GM12875 (cell line): ENCODE measurements around the gene B4GALT5.

Experiments
- H3K4me3 ChIP-seq: one replicate; pipeline ENCODE4 v1.5.1; 2011; ENCODE audit warnings: low read depth, low read length, control low read depth
- TF ChIP-seq, protein P1 (sequence below): IDR thresholded peaks from 2 replicates; pipeline ENCODE4 v1.5.1; 2011; ENCODE audit warnings: low read depth, mild to moderate bottlenecking, control low read depth, inconsistent platforms, low read length, moderate library complexity, borderline replicate concordance; ENCODE audit not compliant: insufficient read depth

B4GALT5 gene

GRCh38 chr20:49641683-49642656 lies 71.7 kb downstream of the B4GALT5 start:
- TF ChIP-seq, protein P1, sequence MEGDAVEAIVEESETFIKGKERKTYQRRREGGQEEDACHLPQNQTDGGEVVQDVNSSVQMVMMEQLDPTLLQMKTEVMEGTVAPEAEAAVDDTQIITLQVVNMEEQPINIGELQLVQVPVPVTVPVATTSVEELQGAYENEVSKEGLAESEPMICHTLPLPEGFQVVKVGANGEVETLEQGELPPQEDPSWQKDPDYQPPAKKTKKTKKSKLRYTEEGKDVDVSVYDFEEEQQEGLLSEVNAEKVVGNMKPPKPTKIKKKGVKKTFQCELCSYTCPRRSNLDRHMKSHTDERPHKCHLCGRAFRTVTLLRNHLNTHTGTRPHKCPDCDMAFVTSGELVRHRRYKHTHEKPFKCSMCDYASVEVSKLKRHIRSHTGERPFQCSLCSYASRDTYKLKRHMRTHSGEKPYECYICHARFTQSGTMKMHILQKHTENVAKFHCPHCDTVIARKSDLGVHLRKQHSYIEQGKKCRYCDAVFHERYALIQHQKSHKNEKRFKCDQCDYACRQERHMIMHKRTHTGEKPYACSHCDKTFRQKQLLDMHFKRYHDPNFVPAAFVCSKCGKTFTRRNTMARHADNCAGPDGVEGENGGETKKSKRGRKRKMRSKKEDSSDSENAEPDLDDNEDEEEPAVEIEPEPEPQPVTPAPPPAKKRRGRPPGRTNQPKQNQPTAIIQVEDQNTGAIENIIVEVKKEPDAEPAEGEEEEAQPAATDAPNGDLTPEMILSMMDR = no peak
- no peak overlapping the region for H3K4me3 ChIP-seq

DNA sequence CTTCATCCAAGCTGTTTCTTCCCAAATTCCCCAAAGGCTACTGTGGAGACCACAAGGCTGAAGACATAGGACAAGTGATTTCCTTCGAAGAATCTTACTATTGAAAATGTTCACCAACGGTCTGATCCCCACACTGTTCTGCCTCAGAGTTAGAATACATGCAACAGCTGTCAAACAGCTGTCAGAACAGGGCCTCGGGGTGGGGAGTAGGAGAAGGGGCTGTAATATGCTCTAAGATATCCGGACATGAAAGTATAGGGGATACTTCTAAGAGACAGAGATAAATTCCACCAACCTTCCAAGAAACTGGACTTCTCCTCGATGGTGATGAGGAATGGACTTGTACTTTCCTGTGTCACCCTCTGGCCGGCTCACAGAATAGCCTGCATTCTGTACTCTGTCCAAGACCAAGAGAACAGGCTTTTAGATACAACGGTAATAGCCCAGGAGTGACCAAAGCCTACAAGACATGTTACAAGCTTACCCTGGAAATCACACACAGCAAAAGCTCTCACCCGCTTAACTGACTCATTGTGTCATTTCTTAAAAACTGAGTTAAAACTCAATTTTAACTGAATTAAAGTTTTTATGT lies 76.5 kb downstream of the B4GALT5 start:
- no peak overlapping the region for H3K4me3 ChIP-seq
- TF ChIP-seq, protein P1 = no peak

- TF ChIP-seq, protein P1 = no peak
These were observed 77.2 kb downstream of the B4GALT5 start for GRCh38 chr20:49636447-49636846.

GRCh38 chr20:49635866-49636265 lies 77.8 kb downstream of the B4GALT5 start:
- H3K4me3 ChIP-seq = no peak overlapping the region
- TF ChIP-seq, protein P1 = no peak

More at GRCh38 chr20:49636447-49636846, 77.2 kb downstream of the B4GALT5 start:
- no peak overlapping the region for H3K4me3 ChIP-seq

DNA sequence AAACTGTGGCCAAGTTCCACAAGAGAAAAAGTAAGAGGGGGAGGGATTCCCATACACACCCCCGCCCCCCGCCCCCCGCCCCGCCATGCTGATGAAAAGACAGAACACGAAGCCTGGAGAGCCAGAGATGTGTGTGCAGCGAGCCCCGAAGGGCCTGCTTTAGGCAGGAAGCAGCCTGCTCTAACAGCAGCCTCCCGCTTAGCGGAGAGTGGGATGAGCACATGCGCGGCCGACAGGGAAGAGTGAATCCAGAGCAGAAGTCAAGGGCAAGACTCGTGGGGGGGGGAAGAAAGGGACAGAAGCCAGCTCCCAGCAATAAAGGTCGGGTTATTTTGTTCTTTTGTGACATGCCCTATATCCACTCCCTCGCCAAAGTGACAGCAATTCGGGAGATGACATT lies 78.5 kb downstream of the B4GALT5 start:
- TF ChIP-seq, protein P1 = no peak
- H3K4me3 ChIP-seq = no peak overlapping the region

DNA sequence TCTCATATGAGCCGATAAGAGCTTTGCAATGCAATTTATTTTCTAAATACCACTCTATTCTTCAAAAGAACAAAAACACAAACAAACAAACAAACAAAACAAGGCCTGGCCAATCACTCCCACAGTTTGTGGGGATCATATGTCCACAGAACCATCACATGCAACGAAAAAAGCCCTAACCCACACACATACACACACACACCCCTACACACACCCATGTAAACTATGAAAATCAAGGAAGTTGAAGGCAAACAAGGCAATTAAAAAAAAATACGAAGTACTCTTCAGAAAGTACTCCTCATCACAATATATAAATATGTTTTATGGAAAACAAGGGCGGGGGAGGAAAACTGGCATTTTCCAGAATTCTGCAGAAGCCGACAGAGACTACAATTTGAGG lies 79.6 kb downstream of the B4GALT5 start:
- TF ChIP-seq, protein P1 = no peak
- H3K4me3 ChIP-seq = no peak overlapping the region

DNA sequence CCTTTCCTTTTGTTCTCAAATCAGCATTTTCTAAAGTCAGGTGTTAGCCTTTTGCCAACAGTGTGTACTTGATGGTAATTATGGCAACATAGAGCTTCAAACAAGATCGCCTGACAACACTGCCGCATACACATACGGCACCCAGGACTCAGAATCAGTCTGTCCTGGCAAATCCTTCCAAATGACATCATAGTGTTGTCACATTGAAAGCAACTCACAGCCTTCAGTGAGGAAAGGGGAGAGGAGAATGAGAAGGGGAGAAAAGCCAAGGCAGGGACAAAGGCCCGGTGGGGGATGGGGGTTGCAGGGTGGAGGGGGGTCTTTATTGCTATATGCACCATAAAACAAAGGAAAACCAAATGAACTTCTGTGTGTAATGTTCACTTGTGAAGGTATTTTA lies 80.0 kb downstream of the B4GALT5 start:
- H3K4me3 ChIP-seq = no peak overlapping the region
- TF ChIP-seq, protein P1 = no peak
